ENCODE data around the gene CGN.
"Not testable (repeated sequence)": the region's sequence is repeated elsewhere in the genome, so short reads cannot be mapped to it uniquely, and the experiment has no call there.

Gene CGN

GRCh38 chr1:151499930-151500329 lies 11.3 kb upstream of the CGN start:
- no peak for DNase-seq (ENCODE audit: low spot score)

DNA sequence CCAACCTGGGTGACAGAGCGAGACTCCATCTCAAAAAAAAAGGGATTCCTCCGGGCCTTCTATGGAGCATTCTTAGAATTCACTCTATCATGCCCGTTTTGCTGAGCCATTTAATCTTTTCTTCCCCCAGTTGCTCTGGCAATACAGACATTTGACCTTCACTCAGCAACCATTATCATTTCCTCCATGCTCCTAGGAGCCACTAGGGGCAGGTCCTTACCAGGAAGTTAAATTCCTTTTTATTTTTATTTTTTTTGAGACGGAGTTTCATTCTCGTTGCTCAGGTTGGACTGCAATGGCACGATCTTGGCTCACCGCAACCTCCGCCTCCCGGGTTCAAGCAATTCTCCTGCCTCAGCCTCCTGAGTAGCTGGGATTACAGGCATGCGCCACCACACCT lies 9.7 kb upstream of the CGN start:
- DNase-seq (ENCODE audit: low spot score) = no peak

DNA sequence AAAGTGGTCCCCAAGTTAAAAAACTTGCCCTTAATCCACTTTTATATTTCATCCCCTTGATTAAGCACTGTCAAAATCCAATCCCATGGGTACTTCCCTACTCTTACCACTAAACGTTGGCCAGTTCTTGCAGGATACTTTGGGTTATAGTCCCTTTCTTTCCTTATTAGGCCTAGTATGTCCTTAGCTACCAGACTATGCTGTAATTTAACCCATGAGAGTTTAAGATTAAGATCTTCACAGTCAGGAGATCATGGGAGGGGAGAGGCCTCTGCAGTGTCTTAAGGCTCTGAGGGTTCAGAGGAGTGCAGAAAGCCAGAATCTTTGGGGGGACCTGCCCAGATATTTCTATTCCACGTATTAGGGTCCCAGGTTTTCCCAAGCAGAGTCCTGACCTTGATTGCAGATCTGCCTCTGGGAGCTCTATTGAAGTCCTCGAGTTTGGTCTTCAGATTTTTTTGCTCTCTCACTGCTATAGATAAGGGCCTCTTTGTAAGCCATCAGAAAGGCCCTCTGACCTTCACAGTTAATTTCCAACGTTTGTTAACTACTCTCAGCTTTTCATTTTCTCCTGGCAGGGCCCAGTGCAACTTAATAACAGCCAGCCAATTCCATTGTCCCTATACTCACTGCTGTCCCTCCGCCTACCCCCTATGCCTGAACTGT lies 9.0 kb upstream of the CGN start:
- DNase-seq (ENCODE audit: low spot score) = no peak

- no peak for DNase-seq (ENCODE audit: low spot score)
Observed at GRCh38 chr1:151502859-151503780, 8.1 kb upstream of the CGN start.

- DNase-seq (ENCODE audit: low spot score) = no peak
Observed at GRCh38 chr1:151504252-151504651, 6.9 kb upstream of the CGN start.

DNA sequence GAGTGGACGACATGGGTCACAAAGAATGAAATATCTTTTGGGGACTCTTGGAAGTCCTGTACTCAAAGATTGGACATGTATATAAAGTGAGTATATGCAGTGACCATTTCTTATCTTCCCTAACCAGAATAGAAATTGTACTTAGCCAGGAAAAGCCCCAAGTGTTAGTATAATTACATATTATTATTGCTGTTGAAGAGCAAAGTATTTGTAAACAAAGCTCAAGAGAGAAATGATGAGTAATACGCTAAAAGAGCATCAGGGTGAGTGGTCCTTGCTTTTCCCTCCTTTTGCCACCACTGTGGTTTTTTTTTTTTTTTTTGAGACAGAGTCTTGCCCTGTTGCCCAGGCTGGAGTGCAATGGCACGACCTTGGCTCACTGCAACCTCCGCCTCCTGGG lies 6.4 kb upstream of the CGN start:
- no peak for DNase-seq (ENCODE audit: low spot score)

GRCh38 chr1:151508833-151509232 lies 2.4 kb upstream of the CGN start:
- DNase-seq (ENCODE audit: low spot score) = no peak

DNA sequence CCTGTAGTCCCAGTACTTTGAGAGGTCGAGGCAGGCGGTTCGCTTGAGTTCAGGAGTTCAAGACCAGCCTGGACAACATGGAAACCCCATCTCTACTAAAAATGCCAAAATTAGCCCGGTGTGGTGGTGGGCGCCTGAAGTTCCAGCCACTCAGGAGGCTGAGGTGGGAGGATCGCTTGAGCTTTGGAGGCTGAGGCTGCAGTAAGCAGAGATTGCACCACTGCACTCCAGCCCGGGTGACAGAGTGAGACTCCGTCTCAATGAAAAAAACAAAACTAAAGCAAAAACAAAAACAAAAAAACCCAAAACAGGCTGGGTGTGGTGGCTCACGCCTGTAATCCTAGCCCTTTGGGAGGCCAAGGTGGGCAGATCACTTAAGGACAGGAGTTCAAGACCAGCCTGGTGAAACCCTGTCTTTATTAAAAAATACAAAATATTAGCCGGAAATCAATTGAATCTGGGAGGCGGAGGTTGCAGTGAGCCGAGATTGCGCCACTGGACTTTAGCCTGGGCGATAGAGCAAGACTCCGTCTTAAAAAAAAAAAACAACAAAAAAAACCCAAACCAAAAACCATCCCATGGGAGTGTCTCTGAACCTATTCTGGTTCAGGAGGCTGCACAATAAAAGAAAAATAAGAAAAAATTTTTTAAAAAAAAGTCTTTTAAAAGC lies 1.7 kb upstream of the CGN start:
- DNase-seq (ENCODE audit: low spot score) = no peak

DNA sequence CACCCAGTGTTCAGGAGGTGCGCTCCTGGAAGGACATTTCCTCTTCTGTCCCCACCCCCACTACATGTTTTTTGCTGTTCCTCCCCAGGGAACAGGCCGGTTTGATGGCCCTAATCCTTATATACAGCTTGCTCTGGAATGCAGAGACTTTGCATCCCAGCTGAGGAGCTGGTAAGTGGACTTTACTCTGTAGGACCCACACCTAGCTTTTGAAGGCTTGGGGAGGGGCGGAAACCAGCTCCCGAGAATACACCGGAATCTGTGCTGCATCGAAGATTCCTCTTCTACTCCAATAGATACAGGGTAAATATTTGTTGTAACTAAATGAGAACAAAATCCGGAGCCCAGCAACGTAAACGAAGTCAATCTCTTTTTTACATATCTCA lies 1.2 kb upstream of the CGN start:
- DNase-seq (ENCODE audit: low spot score) = peak; percentile 48

GRCh38 chr1:151510614-151510956 lies 602 bp upstream of the CGN start:
- DNase-seq (ENCODE audit: low spot score) = no peak

GRCh38 chr1:151511636-151512215 lies 539 bp downstream of the CGN start:
- DNase-seq (ENCODE audit: low spot score) = peak; percentile 23

GRCh38 chr1:151512326-151512725 lies 1.1 kb downstream of the CGN start:
- no peak for DNase-seq (ENCODE audit: low spot score)

DNA sequence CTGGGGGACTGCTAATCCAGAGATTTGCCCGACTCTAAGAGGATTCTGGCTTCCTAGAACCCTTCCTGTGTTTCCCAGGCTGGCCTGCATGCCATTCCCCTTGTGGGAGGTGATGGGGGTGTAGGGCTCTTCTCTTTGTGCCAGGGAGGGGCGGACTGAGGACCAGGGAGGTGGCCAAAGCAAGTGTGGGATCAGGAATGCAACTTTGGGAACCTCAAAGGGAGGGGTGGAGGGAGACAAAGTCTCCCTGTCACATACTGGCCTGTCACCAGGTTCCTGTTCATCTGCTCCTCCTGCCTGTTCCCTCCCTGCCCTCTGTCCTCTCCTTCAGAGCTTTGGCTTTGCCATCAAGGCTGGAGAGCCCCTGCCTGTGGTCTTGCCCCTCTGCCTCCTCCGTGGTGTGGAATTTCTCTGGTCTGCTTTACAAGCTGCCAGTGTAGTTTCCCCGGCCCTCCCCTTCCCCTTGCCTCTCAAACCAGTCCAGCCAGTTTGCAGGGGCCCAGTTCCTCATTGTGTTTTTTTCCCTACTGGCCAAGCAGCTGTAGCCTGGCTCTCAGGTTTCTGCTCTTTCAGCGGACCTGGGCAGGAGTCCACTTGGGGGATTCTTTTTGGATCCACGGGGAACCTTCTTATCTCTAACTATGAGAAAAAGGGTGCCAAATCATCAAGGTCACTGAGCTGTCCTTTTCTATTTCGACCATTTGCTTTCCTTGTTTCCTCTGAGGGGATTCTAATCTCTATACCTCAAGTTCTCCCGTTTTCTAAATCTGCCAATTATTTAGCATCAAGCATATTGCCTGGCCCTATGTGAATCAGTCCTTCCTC lies 1.8 kb downstream of the CGN start:
- no peak for DNase-seq (ENCODE audit: low spot score)

DNA sequence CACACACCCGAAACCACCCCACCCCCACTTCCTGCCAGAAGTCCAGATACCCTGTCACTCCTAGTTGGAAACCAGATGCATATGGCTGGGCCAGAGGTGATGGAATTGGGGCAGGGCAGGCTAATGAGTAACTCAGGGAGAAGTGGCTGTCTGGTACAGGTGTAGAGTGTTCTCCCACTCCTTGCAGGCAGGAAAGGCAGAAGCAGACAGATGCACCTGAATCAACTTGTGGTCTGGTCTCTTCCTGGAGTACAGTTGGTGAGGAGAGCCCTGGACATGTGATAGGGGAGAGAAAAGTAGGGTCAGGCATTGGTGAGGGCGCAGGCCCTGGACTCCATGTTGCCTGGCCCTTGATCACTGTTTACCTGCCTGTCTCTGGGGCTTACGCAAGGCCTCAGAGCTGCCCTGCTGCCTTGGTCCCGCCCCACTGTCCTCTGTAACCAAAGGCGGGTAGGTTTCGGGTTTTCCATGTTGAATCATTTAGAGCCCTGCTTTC lies 2.5 kb downstream of the CGN start:
- peak; percentile 58 for DNase-seq (ENCODE audit: low spot score)

- DNase-seq (ENCODE audit: low spot score) = peak; percentile 29
Observed at GRCh38 chr1:151514366-151514765, 3.2 kb downstream of the CGN start.

GRCh38 chr1:151515265-151515664 lies 4.1 kb downstream of the CGN start:
- DNase-seq (ENCODE audit: low spot score) = no peak

GRCh38 chr1:151516031-151516511 lies 4.9 kb downstream of the CGN start:
- DNase-seq (ENCODE audit: low spot score) = no peak

DNA sequence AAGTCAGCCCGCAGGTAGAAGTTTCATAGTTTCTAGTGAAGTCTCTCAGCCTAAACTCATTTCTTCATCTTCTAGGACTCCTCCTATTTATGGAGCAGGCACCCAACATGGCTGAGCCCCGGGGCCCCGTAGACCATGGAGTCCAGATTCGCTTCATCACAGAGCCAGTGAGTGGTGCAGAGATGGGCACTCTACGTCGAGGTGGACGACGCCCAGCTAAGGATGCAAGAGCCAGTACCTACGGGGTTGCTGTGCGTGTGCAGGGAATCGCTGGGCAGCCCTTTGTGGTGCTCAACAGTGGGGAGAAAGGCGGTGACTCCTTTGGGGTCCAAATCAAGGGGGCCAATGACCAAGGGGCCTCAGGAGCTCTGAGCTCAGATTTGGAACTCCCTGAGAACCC lies 7.2 kb downstream of the CGN start:
- no peak for DNase-seq (ENCODE audit: low spot score)

DNA sequence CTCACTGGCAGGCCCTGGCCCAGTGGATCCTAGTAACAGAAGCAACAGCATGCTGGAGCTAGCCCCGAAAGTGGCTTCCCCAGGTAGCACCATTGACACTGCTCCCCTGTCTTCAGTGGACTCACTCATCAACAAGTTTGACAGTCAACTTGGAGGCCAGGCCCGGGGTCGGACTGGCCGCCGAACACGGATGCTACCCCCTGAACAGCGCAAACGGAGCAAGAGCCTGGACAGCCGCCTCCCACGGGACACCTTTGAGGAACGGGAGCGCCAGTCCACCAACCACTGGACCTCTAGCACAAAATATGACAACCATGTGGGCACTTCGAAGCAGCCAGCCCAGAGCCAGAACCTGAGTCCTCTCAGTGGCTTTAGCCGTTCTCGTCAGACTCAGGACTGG lies 7.7 kb downstream of the CGN start:
- DNase-seq (ENCODE audit: low spot score) = no peak

GRCh38 chr1:151519667-151520066 lies 8.5 kb downstream of the CGN start:
- DNase-seq (ENCODE audit: low spot score) = no peak

DNA sequence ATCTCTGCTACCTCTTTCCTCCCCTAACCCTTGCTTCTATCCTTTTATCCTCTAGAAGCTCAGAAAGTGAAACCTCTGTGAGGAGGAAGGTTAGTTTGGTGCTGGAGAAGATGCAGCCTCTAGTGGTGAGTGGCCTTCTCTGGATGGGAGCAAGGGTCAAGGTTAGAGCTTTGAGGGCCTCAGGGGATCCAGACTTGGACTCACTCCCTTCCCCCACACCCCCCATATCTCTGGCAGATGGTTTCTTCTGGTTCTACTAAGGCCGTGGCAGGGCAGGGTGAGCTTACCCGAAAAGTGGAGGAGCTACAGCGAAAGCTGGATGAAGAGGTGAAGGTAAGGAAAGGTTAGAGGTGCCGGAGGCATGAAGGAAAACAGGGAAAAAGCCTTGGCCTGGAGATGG lies 9.2 kb downstream of the CGN start:
- no peak for DNase-seq (ENCODE audit: low spot score)

DNA sequence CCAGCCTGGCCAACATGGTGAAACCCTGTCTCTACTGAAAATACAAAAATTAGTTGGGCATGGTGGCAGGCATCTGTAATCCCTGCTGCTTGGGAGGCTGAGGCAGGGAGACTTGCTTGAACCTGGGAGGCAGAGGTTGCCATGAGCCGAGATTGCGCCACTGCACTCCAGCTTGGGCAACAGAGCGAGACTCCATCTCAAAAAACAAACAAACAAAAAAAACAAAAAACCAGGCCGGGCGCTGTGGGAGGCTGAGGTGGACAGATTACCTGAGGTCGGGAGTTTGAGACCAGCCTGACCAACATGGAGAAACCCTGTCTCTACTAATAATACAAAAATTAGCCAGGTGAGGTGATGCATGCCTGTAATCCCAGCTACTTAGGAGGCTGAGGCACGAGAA lies 11.2 kb downstream of the CGN start:
- not testable (repeated sequence) for DNase-seq (ENCODE audit: low spot score)
